ENCODE results near the gene DGCR2. TPM values are rescaled to one million over a fixed set of nuclear protein-coding genes. Genes with fewer than 3 reads are reported as not detected.
A peak's percentile ranks its signal among the peaks of the same experiment; 100 is the strongest.

DGCR2 gene
- total and polyA plus RNA-seq, 11 donors, result 26.0 to 53.3 (median 41.2) TPM

DNA sequence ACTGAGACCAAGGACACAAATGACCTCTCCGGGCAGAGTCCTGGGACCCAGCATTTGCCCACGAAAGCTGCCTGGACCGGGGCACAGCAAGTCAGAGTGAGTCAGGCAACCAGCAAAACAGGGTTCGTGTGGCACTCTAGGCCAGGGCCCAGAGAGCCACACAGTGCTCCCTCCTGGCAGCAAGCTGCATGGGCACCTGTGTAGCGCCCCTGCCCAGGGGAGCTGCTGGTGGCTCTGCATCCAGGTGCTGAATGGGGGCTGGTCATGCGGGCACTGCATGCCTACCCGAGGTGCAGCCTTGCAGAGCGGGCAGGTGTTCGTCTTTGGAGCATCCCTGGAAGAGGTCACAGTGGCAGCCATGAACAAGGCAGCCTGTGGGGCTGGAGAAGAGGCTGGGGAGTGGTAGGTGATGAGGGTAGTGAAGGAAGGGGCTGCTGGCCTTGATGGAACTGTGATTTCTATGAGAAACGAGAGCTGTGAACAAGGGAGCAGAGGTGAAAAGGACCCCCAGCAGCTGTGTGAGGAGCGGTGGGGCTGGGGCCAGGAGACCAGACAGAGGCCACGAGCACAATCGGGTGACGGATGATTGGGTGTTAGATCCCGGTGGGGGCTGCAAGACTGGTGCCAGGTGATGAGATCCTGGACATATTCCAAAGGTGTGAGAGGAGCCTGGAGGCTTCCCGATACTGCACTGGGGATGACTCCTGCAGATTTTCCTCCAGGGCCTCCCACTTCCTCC is 63.3 kb downstream of the DGCR2 start:
- no peaks in the 10 kb centered on the region for H3K9me3 ChIP-seq
- DNase-seq (peak in 1 of 5 donors; percentile 44), ATAC-seq (no peak)
- H3K4me3 ChIP-seq, result no peak overlapping the region
- TF ChIP-seq POLR2A (IDR thresholded peaks at IDR 0.05), result no peak
- TF ChIP-seq, protein P1, sequence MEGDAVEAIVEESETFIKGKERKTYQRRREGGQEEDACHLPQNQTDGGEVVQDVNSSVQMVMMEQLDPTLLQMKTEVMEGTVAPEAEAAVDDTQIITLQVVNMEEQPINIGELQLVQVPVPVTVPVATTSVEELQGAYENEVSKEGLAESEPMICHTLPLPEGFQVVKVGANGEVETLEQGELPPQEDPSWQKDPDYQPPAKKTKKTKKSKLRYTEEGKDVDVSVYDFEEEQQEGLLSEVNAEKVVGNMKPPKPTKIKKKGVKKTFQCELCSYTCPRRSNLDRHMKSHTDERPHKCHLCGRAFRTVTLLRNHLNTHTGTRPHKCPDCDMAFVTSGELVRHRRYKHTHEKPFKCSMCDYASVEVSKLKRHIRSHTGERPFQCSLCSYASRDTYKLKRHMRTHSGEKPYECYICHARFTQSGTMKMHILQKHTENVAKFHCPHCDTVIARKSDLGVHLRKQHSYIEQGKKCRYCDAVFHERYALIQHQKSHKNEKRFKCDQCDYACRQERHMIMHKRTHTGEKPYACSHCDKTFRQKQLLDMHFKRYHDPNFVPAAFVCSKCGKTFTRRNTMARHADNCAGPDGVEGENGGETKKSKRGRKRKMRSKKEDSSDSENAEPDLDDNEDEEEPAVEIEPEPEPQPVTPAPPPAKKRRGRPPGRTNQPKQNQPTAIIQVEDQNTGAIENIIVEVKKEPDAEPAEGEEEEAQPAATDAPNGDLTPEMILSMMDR (IDR thresholded peaks at IDR 0.05), result no peak
- WGBS, 4 donors, result 87 to 89% (median 88%) methylated on average over 14 to 16 of the region's 16 CpGs
- H3K36me3 ChIP-seq, result peaks cover 0 to 95% (median 86%) of the 10 kb centered on the region in 9 donors
- intact Hi-C loops (cut with DNase I), result loop anchor here in 1 of 10 donors (10.0 kb wide), 1 partner anchor 56 kb away; no protein-coding TSS in a partner anchor
- peaks cover 0 to 10% (median 3%) of the 10 kb centered on the region in 12 donors for H3K4me1 ChIP-seq
- no peak overlapping the region for H3K27ac ChIP-seq
- H3K27me3 ChIP-seq, result no peaks in the 10 kb centered on the region

DNA sequence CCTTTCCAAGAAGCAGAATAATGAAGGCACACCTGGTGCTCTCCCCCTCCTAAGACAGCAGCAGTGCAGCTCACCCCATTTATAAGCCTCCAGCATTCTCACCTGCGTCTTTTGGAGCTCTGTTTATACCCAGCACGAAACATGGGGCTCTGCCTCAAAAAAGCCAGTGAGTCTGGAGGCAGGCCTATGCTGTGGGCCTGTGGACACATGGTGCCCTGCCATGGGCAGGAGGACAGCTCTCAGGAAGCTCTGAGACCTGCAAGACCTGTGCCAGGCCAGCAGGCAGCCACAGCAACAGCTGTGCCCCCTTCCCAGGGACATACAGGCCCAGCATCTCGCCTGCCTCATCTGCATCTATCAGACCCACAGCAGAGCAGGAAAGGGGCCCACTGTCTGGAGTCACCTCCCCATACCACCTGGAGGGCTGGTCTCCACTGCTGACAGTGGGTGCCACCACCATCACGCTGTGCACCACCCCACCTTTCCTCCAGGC is 64.2 kb downstream of the DGCR2 start:
- 89 to 98% (median 93%) methylated on average over 3 to 4 of the region's 4 CpGs for WGBS, 4 donors
- TF ChIP-seq, protein P1 (IDR thresholded peaks at IDR 0.05), result no peak
- TF ChIP-seq POLR2A (IDR thresholded peaks at IDR 0.05), result no peak
- Histone ChIP-seq H3K4me1 (peaks cover 0 to 11% (median 3%) of the 10 kb centered on the region in 12 donors), H3K4me3 (no peak overlapping the region), H3K9me3 (no peaks in the 10 kb centered on the region), H3K36me3 (peaks cover 0 to 93% (median 87%) of the 10 kb centered on the region in 9 donors), H3K27ac (no peak overlapping the region), H3K27me3 (no peaks in the 10 kb centered on the region)
- intact Hi-C loops (cut with DNase I), result loop anchor here in 1 of 10 donors (10.0 kb wide), 1 partner anchor 57 kb away; no protein-coding TSS in a partner anchor
- DNase-seq (peak in 1 of 5 donors; percentile 6), ATAC-seq (no peak)

DNA sequence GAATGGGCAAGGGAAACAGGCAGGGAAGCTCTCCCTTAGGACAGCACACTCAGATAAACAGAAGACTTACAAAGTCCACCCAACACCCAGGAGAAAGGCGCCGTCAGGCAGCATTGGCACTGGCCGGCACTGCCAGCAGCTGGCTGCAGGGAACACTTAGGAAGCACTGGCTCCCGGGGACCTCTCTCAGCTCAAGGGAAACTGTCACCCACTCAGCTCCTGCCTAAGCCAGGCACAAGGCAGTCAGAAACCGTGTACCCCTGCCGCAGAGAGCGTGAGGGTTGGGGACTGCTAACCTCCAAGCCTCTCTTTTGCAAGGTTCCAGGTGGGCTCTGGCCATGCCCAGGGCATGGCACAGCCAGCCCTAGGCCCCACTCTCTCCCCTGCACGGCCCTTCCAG is 64.7 kb downstream of the DGCR2 start:
- intact Hi-C loops (cut with DNase I), result loop anchor here in 1 of 10 donors (10.0 kb wide), 1 partner anchor 57 kb away; no protein-coding TSS in a partner anchor
- peaks cover 0 to 92% (median 86%) of the 10 kb centered on the region in 9 donors for H3K36me3 ChIP-seq
- peaks cover 0 to 10% (median 3%) of the 10 kb centered on the region in 12 donors for H3K4me1 ChIP-seq
- no peak overlapping the region for H3K27ac ChIP-seq
- ATAC-seq, result no peak
- WGBS, 4 donors, result 84 to 92% (median 92%) methylated on average over 8 of the region's 8 CpGs
- no peaks in the 10 kb centered on the region for H3K9me3 ChIP-seq
- TF ChIP-seq, protein P1 (IDR thresholded peaks at IDR 0.05), result no peak
- TF ChIP-seq POLR2A (IDR thresholded peaks at IDR 0.05), result no peak
- H3K4me3 ChIP-seq, result no peak overlapping the region
- H3K27me3 ChIP-seq, result no peaks in the 10 kb centered on the region
- DNase-seq, result peak in 1 of 5 donors; percentile 21

DNA sequence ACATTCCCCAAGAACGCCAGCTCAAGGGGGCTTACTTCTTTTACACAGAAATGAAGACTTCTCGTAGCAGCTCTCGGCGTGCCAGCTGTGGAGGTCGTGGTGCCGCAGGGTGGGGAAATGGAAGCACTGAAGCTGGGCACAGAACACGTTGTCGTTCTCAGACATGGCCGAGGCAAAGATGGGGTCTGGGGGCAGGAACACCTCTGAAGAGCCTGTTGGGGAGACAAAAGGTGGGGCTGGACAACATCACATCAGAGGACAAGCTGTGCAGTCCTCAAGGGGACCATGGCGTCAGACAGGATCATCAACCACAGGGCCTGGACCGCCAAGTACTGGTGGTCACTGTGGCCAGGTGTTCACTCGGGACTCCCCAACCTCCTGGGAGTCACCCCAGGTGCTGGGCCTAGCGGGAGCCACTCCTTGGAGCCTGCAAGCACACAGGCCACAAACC is 65.2 kb downstream of the DGCR2 start:
- 91 to 96% (median 93%) methylated on average over 12 to 13 of the region's 13 CpGs for WGBS, 4 donors
- no peak overlapping the region for H3K4me3 ChIP-seq
- peaks cover 0 to 92% (median 86%) of the 10 kb centered on the region in 9 donors for H3K36me3 ChIP-seq
- DNase-seq (peak in 1 of 5 donors; percentile 14), ATAC-seq (peak in 1 of 4 donors; percentile 16)
- peaks cover 0 to 9% (median 0%) of the 10 kb centered on the region in 12 donors for H3K4me1 ChIP-seq
- intact Hi-C loops (cut with DNase I), result loop anchor here in 1 of 10 donors (10.0 kb wide), 1 partner anchor 58 kb away; no protein-coding TSS in a partner anchor
- no peaks in the 10 kb centered on the region for H3K9me3 ChIP-seq
- H3K27me3 ChIP-seq, result no peaks in the 10 kb centered on the region
- TF ChIP-seq, protein P1 (IDR thresholded peaks at IDR 0.05), result no peak
- no peak for TF ChIP-seq POLR2A (IDR thresholded peaks at IDR 0.05)
- H3K27ac ChIP-seq, result no peak overlapping the region

Data from heart left ventricle (tissue), 16 donors.